DOHH2 (cell line): Measurements from ENCODE around the gene APOL2.

ENCODE experiments used
- H3F3A ChIP-seq: fragments of 200-600 bp; sonication (generic), shearing (Covaris generic); 2 replicates; pipeline ENCODE4 v1.6.0; 2016; ENCODE audit warnings: antibody characterized with exemption, mild to moderate bottlenecking; ENCODE audit not compliant: control insufficient read depth, insufficient read depth
- H3K27ac ChIP-seq: fragments of 200-600 bp; sonication (generic); 2 replicates; pipeline ENCODE4 v1.5.1; 2014; ENCODE audit warnings: low read depth, mild to moderate bottlenecking, low read length, moderate library complexity
- H3K27me3 ChIP-seq: fragments of 200-600 bp; sonication (generic); 2 replicates; pipeline ENCODE4 v1.6.1; 2014; ENCODE audit warnings: mild to moderate bottlenecking, low read length, mixed read lengths; ENCODE audit not compliant: control insufficient read depth
- H3K36me3 ChIP-seq: fragments of 200-600 bp; sonication (generic); 2 replicates; pipeline ENCODE4 v1.6.1; 2014; ENCODE audit warnings: mild to moderate bottlenecking, low read length, moderate library complexity, mixed read lengths; ENCODE audit not compliant: control insufficient read depth
- H3K4me1 ChIP-seq: fragments of 200-600 bp; sonication (generic); 2 replicates; pipeline ENCODE4 v1.6.1; 2014; ENCODE audit warnings: mild to moderate bottlenecking, low read length, mixed read lengths; ENCODE audit not compliant: control insufficient read depth
- H3K4me2 ChIP-seq: fragments of 200-600 bp; sonication (generic); 2 replicates; pipeline ENCODE4 v1.6.0; 2014; ENCODE audit warnings: mild to moderate bottlenecking, low read length, moderate library complexity
- H3K4me3 ChIP-seq: fragments of 200-600 bp; sonication (generic); 2 replicates; pipeline ENCODE4 v1.5.1; 2014; ENCODE audit warnings: mild to moderate bottlenecking, low read length, mixed read lengths
- H3K79me2 ChIP-seq: fragments of 200-600 bp; sonication (generic); 2 replicates; pipeline ENCODE4 v1.6.1; 2014; ENCODE audit warnings: mild to moderate bottlenecking, low read length, mixed read lengths; ENCODE audit not compliant: control insufficient read depth
- H3K9me2 ChIP-seq: fragments of 200-600 bp; sonication (generic); replicated peaks from 2 replicates; pipeline ENCODE4 v1.6.1; 2014; ENCODE audit warnings: mild to moderate bottlenecking, low read length, mixed read lengths; ENCODE audit not compliant: control insufficient read depth
- H3K9me3 ChIP-seq: fragments of 200-600 bp; sonication (generic); 2 replicates; pipeline ENCODE4 v1.6.1; 2014; ENCODE audit warnings: antibody characterized with exemption, low read length, mixed read lengths; ENCODE audit not compliant: control insufficient read depth, insufficient read depth
- H4K20me1 ChIP-seq: fragments of 200-600 bp; sonication (generic); 2 replicates; pipeline ENCODE4 v1.6.0; 2014; ENCODE audit warnings: low read depth, mild to moderate bottlenecking, antibody characterized with exemption, low read length, moderate library complexity; ENCODE audit not compliant: control insufficient read depth, insufficient read depth
- EZH2phosphoT487 ChIP-seq: fragments of 200-600 bp; sonication (generic); IDR thresholded peaks from 2 replicates; pipeline ENCODE4 v1.6.1; 2017; ENCODE audit warnings: borderline replicate concordance, mild to moderate bottlenecking, antibody characterized with exemption, low read length, moderate library complexity, mixed read lengths
- TF ChIP-seq, protein P1 (sequence below): fragments of 200-600 bp; sonication (generic); IDR thresholded peaks from one replicate; pipeline ENCODE4 v1.5.1; 2014; ENCODE audit warnings: antibody characterized with exemption, mild to moderate bottlenecking, low read depth, low read length; ENCODE audit not compliant: poor library complexity, severe bottlenecking

Gene APOL2

DNA sequence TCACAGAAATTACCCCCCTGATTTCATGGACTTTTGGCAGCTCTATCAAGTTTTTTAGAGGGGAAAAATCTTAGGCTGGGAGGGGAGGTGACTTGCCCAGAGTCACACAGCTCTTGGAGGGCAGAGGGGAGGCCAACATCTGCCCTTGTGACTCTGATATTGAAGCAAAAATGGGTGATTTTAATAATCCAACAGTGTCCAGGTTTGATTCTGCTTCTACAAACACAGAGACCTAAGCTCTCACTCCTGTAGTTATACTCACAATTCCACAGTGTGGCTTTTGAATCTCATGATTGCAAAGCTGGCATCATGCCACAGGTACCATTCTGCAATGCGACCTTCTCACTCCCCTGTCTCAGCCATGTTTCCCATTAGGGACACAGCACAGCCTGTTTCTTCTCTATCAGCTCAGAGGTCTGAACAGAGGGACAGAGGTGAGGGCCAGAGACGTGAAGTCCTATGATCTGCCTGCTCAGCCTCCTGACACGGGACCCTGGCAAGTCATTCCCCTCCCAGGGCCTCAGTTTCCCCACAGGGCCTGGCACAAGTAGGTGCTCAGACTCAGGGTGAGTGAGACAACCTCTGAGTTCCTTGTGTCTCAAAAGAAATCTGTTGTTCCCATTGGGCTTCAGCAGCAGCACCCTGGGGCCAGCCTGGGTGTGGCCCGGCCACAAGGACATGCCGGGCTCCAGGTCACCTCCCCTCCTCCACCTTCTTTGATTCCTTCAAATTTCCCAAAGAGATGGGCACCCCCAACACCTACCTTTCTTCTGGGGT is 766 bp downstream of the APOL2 start:
- TF ChIP-seq EZH2phosphoT487, result no peak
- TF ChIP-seq, protein P1, sequence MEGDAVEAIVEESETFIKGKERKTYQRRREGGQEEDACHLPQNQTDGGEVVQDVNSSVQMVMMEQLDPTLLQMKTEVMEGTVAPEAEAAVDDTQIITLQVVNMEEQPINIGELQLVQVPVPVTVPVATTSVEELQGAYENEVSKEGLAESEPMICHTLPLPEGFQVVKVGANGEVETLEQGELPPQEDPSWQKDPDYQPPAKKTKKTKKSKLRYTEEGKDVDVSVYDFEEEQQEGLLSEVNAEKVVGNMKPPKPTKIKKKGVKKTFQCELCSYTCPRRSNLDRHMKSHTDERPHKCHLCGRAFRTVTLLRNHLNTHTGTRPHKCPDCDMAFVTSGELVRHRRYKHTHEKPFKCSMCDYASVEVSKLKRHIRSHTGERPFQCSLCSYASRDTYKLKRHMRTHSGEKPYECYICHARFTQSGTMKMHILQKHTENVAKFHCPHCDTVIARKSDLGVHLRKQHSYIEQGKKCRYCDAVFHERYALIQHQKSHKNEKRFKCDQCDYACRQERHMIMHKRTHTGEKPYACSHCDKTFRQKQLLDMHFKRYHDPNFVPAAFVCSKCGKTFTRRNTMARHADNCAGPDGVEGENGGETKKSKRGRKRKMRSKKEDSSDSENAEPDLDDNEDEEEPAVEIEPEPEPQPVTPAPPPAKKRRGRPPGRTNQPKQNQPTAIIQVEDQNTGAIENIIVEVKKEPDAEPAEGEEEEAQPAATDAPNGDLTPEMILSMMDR, result no peak
- Histone ChIP-seq H3K4me3 (peak overlapping the region; percentile 72), H4K20me1 (no peaks in the 10 kb centered on the region), H3K79me2 (no peaks in the 10 kb centered on the region), H3K9me3 (no peaks in the 10 kb centered on the region), H3K4me2 (peak overlapping the region; percentile 85), H3F3A (no peaks in the 10 kb centered on the region), H3K4me1 (peaks cover 16% of the 10 kb centered on the region), H3K36me3 (no peaks in the 10 kb centered on the region), H3K27me3 (no peaks in the 10 kb centered on the region; the same call in 1 of the 2 replicates), H3K27ac (no peak overlapping the region), H3K9me2 (no peaks in the 10 kb centered on the region)

DNA sequence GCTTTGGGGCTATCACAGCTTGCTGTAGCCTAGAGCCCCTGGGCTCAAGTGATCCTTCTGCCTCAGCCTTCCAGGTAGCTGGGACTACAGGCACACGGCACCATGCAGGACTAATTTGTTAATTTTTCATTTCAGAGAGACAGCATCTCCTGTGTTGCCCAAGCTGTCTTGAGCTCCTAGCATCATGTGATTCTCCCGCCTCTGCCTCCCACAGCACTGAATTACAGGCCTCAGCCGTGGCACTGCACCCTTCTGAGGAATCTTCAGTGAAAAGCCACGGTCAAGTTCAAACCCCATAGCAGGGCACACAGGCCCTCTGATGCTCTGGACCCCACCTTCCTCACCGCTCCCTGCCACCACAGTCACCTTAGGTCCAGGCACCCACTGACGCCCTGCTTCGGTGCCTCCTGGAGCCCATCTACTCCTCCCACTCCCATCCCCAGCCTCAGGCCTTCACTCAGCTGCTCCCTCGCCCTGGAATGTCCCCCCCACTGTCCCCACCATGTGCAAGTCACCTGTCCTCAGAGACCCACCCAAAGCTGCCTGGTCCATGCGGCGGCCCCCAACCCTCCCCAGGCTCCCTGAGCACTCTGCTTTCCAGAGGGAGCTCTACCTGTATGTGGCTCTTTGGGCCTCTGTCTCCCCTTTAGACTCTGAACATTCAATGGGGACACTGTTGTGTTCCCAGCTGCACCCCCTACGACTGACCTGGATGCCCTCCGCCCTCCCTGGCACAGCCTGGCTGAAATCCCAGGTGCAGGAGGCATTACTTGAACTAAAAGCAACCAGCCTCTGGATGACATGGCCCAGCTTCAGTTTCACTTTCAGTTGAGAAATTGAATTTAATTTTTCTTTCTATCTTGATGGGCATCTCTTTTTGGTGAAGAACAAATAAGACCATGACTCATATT is 1.6 kb downstream of the APOL2 start:
- H3K4me3 ChIP-seq, result no peak overlapping the region
- H4K20me1 ChIP-seq, result no peaks in the 10 kb centered on the region
- H3K36me3 ChIP-seq, result no peaks in the 10 kb centered on the region
- no peak overlapping the region for H3K4me2 ChIP-seq
- H3F3A ChIP-seq, result no peaks in the 10 kb centered on the region
- no peak overlapping the region for H3K27ac ChIP-seq
- no peaks in the 10 kb centered on the region for H3K27me3 ChIP-seq
- peaks cover 16% of the 10 kb centered on the region for H3K4me1 ChIP-seq
- H3K9me3 ChIP-seq, result no peaks in the 10 kb centered on the region
- no peak for TF ChIP-seq EZH2phosphoT487
- TF ChIP-seq, protein P1, result no peak
- no peaks in the 10 kb centered on the region for H3K9me2 ChIP-seq
- H3K79me2 ChIP-seq, result no peaks in the 10 kb centered on the region

DNA sequence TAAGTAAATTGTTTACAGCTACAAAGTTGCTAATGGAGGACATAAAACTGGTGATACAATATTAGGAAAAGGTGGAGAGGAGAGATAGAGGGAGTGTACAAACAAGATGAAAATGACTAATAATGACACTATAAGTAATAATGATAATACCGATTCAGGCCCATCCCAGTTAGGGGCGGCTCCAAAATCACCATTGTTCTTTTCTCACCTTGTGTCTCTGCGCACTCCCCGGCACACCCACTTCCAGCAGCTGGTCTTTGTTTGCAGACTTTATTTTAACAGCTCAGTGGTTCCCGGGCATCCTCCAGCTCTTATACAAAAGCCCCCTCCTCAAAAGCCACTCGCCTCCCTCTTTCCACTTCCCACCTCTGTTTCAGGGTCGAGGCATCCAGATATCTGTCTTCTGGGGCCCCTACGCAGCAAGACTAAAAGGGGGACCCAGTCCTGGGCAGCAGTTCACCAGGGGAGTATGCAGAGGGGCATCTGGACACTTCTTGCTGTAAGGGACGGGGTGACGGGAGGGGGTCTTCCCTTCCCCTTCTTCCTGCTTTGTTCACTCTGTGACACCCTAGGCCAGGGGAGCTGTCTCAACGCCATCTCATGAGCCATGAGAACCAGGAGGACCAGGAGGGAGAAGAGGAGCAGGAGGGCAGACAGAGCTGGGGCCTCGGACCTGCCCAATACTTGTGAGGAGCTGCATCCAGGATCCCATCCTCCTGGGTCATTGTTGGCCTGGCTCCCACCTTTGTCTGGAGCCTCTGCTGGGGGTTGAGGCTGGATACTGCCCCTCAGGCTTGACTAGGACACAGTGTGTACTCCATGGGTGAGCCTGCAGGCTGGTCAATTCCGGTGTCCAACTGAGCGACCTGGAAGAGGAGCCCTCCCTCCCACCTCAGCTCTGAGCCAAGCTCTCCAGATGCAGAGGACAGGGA is 2.7 kb downstream of the APOL2 start:
- H3K4me2 ChIP-seq, result no peak overlapping the region

More for the DNA sequence above, 2.7 kb downstream of the APOL2 start:
- no peaks in the 10 kb centered on the region for H3K79me2 ChIP-seq
- no peaks in the 10 kb centered on the region for H3K27me3 ChIP-seq
- H3K9me3 ChIP-seq, result no peaks in the 10 kb centered on the region
- H3K4me1 ChIP-seq, result peaks cover 16% of the 10 kb centered on the region
- no peak for TF ChIP-seq EZH2phosphoT487
- TF ChIP-seq, protein P1, result no peak
- no peak overlapping the region for H3K4me3 ChIP-seq
- no peaks in the 10 kb centered on the region for H3K36me3 ChIP-seq
- no peaks in the 10 kb centered on the region for H4K20me1 ChIP-seq
- no peak overlapping the region for H3K27ac ChIP-seq
- no peaks in the 10 kb centered on the region for H3F3A ChIP-seq
- no peaks in the 10 kb centered on the region for H3K9me2 ChIP-seq
